MV-4-11 (cell line): ENCODE measurements around the gene MBD6.
"Not testable (repeated sequence)": the region's sequence is repeated elsewhere in the genome, so short reads cannot be mapped to it uniquely, and the experiment has no call there.

Experiments
- DNase-seq: peaks from one replicate; lab custom pipeline; 2025; lab: John Stamatoyannopoulos, UW

Gene MBD6

GRCh38 chr12:57515408-57515933 lies 7.2 kb upstream of the MBD6 start:
- no peak for DNase-seq

GRCh38 chr12:57515934-57516541 lies 6.6 kb upstream of the MBD6 start:
- no peak for DNase-seq

GRCh38 chr12:57516617-57517153 lies 5.9 kb upstream of the MBD6 start:
- DNase-seq: no peak

GRCh38 chr12:57517187-57517586 lies 5.4 kb upstream of the MBD6 start:
- no peak for DNase-seq

- not testable (repeated sequence) for DNase-seq
These were observed 4.9 kb upstream of the MBD6 start for GRCh38 chr12:57517718-57518117.

- DNase-seq: no peak
These were observed 4.3 kb upstream of the MBD6 start for GRCh38 chr12:57518176-57518919.

- DNase-seq: peak; percentile 34
These were observed 3.5 kb upstream of the MBD6 start for GRCh38 chr12:57518920-57519795.

- DNase-seq: no peak
These were observed 2.9 kb upstream of the MBD6 start for GRCh38 chr12:57519796-57520052.

GRCh38 chr12:57520053-57520818 lies 2.4 kb upstream of the MBD6 start, which contains the start of gene DDIT3:
TSS of gene DDIT3 (minus strand) at chr12:57520514. CDS start at chr12:57517406, 3,108 bp downstream.
- DNase-seq: peak; percentile 98

- DNase-seq: no peak
These were observed 1.1 kb upstream of the MBD6 start for GRCh38 chr12:57521525-57522010.

- peak; percentile 39 for DNase-seq
These were observed 472 bp downstream of the MBD6 start for GRCh38 chr12:57522887-57523705.

GRCh38 chr12:57523706-57524614 lies 1.3 kb downstream of the MBD6 start:
- DNase-seq: no peak

GRCh38 chr12:57524814-57525614 lies 2.4 kb downstream of the MBD6 start:
- no peak for DNase-seq

GRCh38 chr12:57525615-57526383 lies 3.2 kb downstream of the MBD6 start:
- DNase-seq: no peak

- no peak for DNase-seq
These were observed 4.0 kb downstream of the MBD6 start for GRCh38 chr12:57526477-57527126.

GRCh38 chr12:57527184-57527583 lies 4.6 kb downstream of the MBD6 start:
- no peak for DNase-seq

GRCh38 chr12:57528176-57528575 lies 5.6 kb downstream of the MBD6 start:
- no peak for DNase-seq
